CD4-positive, alpha-beta T cell (primary cell): ENCODE measurements around the gene PARL. TPM values are rescaled to one million over a fixed set of nuclear protein-coding genes. Genes with fewer than 3 reads are reported as not detected.

Source experiments
- ATAC-seq: fragments of 200-7000 bp; cut with Tn5 transposase; one replicate; pipeline ENCODE4 v1.10.0; 2022; ENCODE audit warnings: mild to moderate bottlenecking; ENCODE audit not compliant: poor library complexity
- CTCF ChIA-PET: fragments of 350-600 bp; sonication (Branson Sonifier 250); formaldehyde crosslinking; loops from one replicate; lab custom pipeline; 2021; ENCODE audit warnings: antibody characterized with exemption, inconsistent platforms; lab: Charles Lee
- POLR2A ChIA-PET: fragments of 350-600 bp; sonication (Branson Sonifier 250); formaldehyde crosslinking; loops from one replicate; lab custom pipeline; 2021; ENCODE audit warnings: antibody characterized with exemption, inconsistent platforms; lab: Charles Lee
- DNase-seq, 14 experiments: peaks; one replicate each; pipeline ENCODE4 v3.0.0-alpha.2; 2013 to 2020; ENCODE audit warnings: mixed read lengths in 2 of 14
- H3K27ac ChIP-seq, 2 donors: one replicate each; pipeline versions ENCODE4 v1.5.1 to v1.7.0; 2013; ENCODE audit warnings: low read length in 2 of 2, low read depth in 1 of 2, mild to moderate bottlenecking in 1 of 2
- H3K27me3 ChIP-seq, 2 experiments: 1 replicate in 1 of 2; 2 replicates in 1 of 2; pipeline versions ENCODE4 v1.6.1 to v1.7.0; 2013; ENCODE audit warnings: low read length in 2 of 2, control low read depth in 1 of 2, mild to moderate bottlenecking in 1 of 2, moderate library complexity in 1 of 2; ENCODE audit not compliant: insufficient read depth in 2 of 2, control insufficient read depth in 1 of 2
- H3K36me3 ChIP-seq: one replicate; pipeline ENCODE4 v1.6.1; 2013; ENCODE audit warnings: low read length, control low read depth; ENCODE audit not compliant: insufficient read depth
- H3K4me1 ChIP-seq: one replicate; pipeline ENCODE4 v1.6.1; 2013; ENCODE audit warnings: low read length, control low read depth; ENCODE audit not compliant: insufficient read depth
- H3K4me3 ChIP-seq: one replicate; pipeline ENCODE4 v1.5.1; 2013; ENCODE audit warnings: mild to moderate bottlenecking, low read length, moderate library complexity
- H3K9me3 ChIP-seq, 2 experiments: 1 replicate in 1 of 2; 2 replicates in 1 of 2; pipeline versions ENCODE4 v1.6.1 to v1.7.0; 2013; ENCODE audit warnings: low read length in 2 of 2, mild to moderate bottlenecking in 2 of 2, control low read depth in 1 of 2, moderate library complexity in 1 of 2; ENCODE audit not compliant: control insufficient read depth in 1 of 2, insufficient read depth in 1 of 2
- H3K27ac Mint-ChIP-seq: one replicate; pipeline ENCODE4 v1.8.0; 2020; ENCODE audit warnings: mixed read lengths
- H3K27me3 Mint-ChIP-seq: one replicate; pipeline ENCODE4 v1.8.0; 2021; ENCODE audit warnings: mixed read lengths
- H3K36me3 Mint-ChIP-seq: one replicate; pipeline ENCODE4 v1.8.0; 2021; ENCODE audit warnings: low read depth, mixed read lengths
- H3K4me1 Mint-ChIP-seq: one replicate; pipeline ENCODE4 v1.8.0; 2021; ENCODE audit warnings: low read depth, mixed read lengths
- H3K4me3 Mint-ChIP-seq: one replicate; pipeline ENCODE4 v1.8.0; 2020; ENCODE audit warnings: mild to moderate bottlenecking, mixed read lengths
- H3K9me3 Mint-ChIP-seq: one replicate; pipeline ENCODE4 v1.8.0; 2020; ENCODE audit warnings: mixed read lengths
- intact Hi-C, 2 experiments: fragments of 100-400 bp; cut with DNase I in 1 of 2; cut with micrococcal nuclease in 1 of 2; formaldehyde crosslinking; loops; one replicate each; pipeline versions ENCODE4 v1.15.1 to v1.9.0; 2023 to 2025; cut with DNase I, micrococcal nuclease
- total RNA-seq, 174 experiments: library from RNA in 2 of 174; stranded (reverse) in 2 of 174; gene quantifications; one replicate each; pipeline ENCODE4 v1.2.3 and lab custom pipeline; 2021 to 2026
- TF ChIP-seq, protein P1 (sequence below): fragments of 200-600 bp; IDR thresholded peaks from one replicate; pipeline ENCODE4 v1.8.0; 2022; ENCODE audit warnings: antibody characterized with exemption, mild to moderate bottlenecking

The PARL gene
- total RNA-seq, 2 experiments from 2014 or later, result 36.9 to 40.0 TPM

GRCh38 chr3:183844606-183845005 lies 40.1 kb downstream of the PARL start:
- H3K36me3 Mint-ChIP-seq, result peaks cover 83% of the 10 kb centered on the region
- no peaks in the 10 kb centered on the region for H3K27me3 Mint-ChIP-seq
- DNase-seq (no peak), ATAC-seq (no peak)
- no peak overlapping the region for H3K4me3 Mint-ChIP-seq
- TF ChIP-seq, protein P1, sequence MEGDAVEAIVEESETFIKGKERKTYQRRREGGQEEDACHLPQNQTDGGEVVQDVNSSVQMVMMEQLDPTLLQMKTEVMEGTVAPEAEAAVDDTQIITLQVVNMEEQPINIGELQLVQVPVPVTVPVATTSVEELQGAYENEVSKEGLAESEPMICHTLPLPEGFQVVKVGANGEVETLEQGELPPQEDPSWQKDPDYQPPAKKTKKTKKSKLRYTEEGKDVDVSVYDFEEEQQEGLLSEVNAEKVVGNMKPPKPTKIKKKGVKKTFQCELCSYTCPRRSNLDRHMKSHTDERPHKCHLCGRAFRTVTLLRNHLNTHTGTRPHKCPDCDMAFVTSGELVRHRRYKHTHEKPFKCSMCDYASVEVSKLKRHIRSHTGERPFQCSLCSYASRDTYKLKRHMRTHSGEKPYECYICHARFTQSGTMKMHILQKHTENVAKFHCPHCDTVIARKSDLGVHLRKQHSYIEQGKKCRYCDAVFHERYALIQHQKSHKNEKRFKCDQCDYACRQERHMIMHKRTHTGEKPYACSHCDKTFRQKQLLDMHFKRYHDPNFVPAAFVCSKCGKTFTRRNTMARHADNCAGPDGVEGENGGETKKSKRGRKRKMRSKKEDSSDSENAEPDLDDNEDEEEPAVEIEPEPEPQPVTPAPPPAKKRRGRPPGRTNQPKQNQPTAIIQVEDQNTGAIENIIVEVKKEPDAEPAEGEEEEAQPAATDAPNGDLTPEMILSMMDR, result no peak
- intact Hi-C loops, result no loop called here
- ChIA-PET CTCF (interaction anchor here (1.7 kb wide), 1 partner anchor 40 kb away, joined by 4 read pairs; the partner anchor contains the start of gene PARL), POLR2A (no interaction called here)
- H3K27ac Mint-ChIP-seq, result no peak overlapping the region
- no peak overlapping the region for H3K4me3 ChIP-seq
- H3K9me3 Mint-ChIP-seq, result no peaks in the 10 kb centered on the region
- H3K36me3 ChIP-seq, result peaks cover 78% of the 10 kb centered on the region
- H3K4me1 ChIP-seq, result no peaks in the 10 kb centered on the region
- H3K4me1 Mint-ChIP-seq, result no peaks in the 10 kb centered on the region
- no peaks in the 10 kb centered on the region for H3K27me3 ChIP-seq
- no peaks in the 10 kb centered on the region for H3K9me3 ChIP-seq
- no peak overlapping the region for H3K27ac ChIP-seq

DNA sequence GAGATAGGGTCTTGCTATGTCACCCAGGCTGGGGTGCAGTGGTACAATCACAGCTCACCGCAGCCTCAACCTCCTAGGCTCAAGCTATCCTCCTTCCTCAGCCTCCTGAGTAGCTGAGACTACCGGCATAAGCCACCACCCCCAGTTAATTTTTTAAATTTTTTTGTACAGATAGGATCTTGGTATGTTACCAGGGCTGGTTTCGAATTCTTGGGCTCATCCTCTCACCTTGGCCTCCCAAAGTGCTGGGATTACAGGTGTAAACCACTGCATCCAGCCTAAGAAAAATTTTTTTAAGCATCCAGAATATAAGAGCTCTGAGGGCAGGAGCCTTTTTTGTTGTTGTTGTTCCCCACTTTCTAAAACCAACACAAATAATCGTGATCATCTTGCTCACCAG lies 44.9 kb downstream of the PARL start:
- H3K36me3 Mint-ChIP-seq, result peaks cover 77% of the 10 kb centered on the region
- Histone ChIP-seq H3K36me3 (peaks cover 62% of the 10 kb centered on the region), H3K27ac (no peak overlapping the region), H3K27me3 (no peaks in the 10 kb centered on the region), H3K9me3 (no peaks in the 10 kb centered on the region), H3K4me3 (no peak overlapping the region), H3K4me1 (no peaks in the 10 kb centered on the region)
- ATAC-seq (no peak), DNase-seq (no peak)
- intact Hi-C loops, result no loop called here
- H3K9me3 Mint-ChIP-seq, result no peaks in the 10 kb centered on the region
- H3K27me3 Mint-ChIP-seq, result no peaks in the 10 kb centered on the region
- POLR2A ChIA-PET, result no interaction called here
- no peaks in the 10 kb centered on the region for H3K4me1 Mint-ChIP-seq
- H3K27ac Mint-ChIP-seq, result no peak overlapping the region
- TF ChIP-seq, protein P1, result no peak
- CTCF ChIA-PET, result no interaction called here
- no peak overlapping the region for H3K4me3 Mint-ChIP-seq

- Histone ChIP-seq H3K4me3 (no peak overlapping the region), H3K4me1 (no peaks in the 10 kb centered on the region), H3K36me3 (peaks cover 67% of the 10 kb centered on the region), H3K27me3 (no peaks in the 10 kb centered on the region), H3K9me3 (no peaks in the 10 kb centered on the region), H3K27ac (no peak overlapping the region)
- no peaks in the 10 kb centered on the region for H3K27me3 Mint-ChIP-seq
- no peak overlapping the region for H3K27ac Mint-ChIP-seq
- H3K4me3 Mint-ChIP-seq, result no peak overlapping the region
- no peaks in the 10 kb centered on the region for H3K4me1 Mint-ChIP-seq
- H3K36me3 Mint-ChIP-seq, result peaks cover 81% of the 10 kb centered on the region
- H3K9me3 Mint-ChIP-seq, result no peaks in the 10 kb centered on the region
- ATAC-seq, result no peak
- intact Hi-C loops, result no loop called here
- ChIA-PET CTCF (no interaction called here), POLR2A (no interaction called here)
- no peak for DNase-seq
- TF ChIP-seq, protein P1, result no peak
Measured at GRCh38 chr3:183837894-183838293, 46.8 kb downstream of the PARL start.
